Putamen (tissue), 1 donor: ENCODE measurements around the gene NARF.

Source experiments
- DNase-seq: peaks from one replicate; pipeline ENCODE4 v3.0.0-alpha.2; 2016; ENCODE audit warnings: low spot score

NARF gene

GRCh38 chr17:82434216-82434565 lies 24.4 kb upstream of the NARF start:
- no peak for DNase-seq

- no peak for DNase-seq
Observed at GRCh38 chr17:82435103-82435502, 23.4 kb upstream of the NARF start.

GRCh38 chr17:82435601-82436583 lies 22.6 kb upstream of the NARF start:
- DNase-seq, result no peak

DNA sequence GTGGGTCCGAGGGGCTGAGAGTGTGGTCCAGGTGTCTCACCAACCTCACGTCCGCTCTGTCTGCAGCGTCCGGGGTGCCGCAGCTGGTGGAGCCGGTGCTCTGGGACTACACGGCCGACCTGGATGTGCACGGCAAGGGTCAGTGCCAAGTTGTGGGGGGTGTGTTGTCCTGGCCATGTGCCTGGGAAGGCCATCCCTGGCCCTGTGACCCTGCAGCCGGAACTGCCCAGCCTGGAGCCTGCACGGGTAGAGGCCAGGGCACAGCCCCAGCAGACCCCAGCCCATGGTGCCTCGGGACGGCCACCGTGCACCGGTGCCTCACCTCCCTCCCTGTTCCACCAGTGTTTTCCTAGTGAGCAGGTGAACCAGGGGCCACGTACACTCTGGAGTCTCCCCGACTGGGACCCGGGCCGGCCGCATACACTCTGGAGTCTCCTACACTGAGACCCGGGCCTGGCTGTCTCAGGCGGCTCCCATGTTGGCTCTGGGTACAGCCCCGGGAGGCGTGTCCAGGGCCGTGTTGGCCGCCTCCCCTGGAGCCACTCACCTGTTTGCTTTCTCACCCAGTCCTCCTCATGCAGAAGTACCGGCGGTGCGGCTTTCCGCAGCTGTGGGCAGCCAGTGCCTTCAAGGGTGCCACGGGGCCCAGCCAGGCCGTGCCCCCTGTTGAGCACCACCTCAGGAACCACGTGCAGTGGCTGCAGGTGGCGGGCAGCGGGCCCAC lies 21.8 kb upstream of the NARF start:
- no peak for DNase-seq

- DNase-seq, result no peak
Observed at GRCh38 chr17:82437325-82437668, 21.2 kb upstream of the NARF start.

DNA sequence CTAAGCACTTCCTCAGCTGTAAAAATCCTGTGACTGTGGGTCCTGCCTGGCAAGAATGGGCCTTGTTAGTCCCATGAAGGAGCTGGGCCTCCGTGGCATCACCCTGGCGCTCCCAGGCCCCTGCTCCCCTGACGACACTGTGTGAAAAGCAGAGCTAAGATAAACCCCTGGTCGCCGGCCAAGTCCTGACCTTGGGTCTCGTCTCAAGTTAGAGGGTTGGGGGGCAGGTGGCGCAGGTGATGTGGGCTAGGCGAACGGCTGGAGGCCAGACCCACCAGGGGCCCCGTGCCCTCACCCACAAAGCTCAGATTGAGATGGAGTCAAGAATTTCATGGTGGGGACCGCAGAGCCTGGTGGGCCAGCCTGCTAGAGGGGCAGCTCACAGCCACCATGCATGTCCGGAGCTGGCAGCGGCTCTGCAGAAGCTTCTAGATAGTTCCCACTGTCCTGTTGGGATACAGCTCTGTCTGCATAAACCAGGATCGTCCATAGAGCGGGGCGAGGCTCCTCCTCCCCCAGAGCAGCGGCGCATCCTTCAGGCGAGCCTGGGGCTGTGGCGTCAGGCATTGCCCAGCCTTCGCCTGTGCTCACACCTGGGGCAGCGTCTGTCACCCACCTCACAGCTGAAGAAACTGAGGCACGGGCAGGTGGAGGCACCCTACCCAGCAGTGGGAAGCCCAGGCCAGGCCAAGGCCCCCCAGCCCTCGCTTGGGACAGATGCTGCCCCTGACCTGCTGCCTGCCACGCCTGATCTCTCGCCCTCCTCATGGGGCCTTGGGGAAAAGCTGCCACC lies 19.9 kb upstream of the NARF start:
- no peak for DNase-seq

DNA sequence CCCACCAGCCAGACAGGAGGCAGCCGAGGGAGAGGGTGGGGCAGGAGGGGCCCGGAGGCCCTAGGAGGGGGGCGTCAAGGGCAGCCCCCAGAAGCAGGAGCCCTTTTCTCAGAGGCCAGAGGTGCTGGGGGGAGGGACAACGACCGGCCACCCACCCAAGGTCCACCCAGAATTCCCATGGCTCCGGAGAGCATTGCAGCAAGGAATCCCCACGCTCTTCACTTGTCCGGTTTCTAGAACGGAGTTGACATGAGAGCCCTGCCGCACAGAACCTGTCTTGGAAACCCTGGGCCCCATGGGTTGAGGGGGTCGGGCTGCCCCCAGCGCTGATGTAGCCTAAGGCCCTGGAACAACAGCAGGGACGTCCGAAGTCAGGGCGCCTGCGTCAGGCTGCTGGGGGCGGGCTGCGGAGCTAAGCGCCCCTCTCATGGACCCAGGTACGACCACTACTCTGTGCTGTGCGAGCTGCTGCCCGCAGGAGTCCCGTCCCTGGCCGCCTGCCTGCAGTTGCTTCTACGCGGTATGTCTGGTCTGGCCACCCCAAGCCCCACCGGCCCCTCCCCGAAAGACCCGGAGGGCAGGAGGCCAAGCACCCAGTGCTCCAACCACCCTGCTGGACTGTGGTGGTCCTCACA lies 19.2 kb upstream of the NARF start:
- DNase-seq, result no peak

DNA sequence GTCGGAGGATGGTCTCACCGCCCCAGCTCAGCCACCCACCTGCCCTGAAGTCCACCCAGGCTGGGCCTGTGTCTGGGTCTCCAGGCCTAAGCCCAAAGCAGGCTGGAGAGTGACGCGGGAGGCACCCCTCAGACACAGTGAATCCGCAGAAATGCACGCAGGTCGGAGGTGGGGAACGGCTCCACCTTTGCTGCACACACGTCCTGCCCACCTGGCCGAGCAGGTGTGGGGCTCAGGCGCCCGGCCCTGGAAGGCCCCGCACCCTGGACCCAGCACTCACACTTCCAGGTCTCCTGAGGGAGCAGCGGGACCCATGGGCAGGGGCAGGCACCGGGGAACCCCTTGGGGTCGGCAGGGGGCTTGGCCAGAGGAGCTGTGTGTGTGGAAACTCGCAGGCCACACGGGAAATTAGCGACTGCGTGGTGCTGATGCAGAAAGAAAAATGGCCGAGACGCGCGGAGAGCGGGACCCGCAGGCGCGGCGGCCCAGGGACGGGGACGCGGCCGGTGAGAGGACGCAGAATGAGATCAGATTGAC lies 18.6 kb upstream of the NARF start:
- no peak for DNase-seq

DNA sequence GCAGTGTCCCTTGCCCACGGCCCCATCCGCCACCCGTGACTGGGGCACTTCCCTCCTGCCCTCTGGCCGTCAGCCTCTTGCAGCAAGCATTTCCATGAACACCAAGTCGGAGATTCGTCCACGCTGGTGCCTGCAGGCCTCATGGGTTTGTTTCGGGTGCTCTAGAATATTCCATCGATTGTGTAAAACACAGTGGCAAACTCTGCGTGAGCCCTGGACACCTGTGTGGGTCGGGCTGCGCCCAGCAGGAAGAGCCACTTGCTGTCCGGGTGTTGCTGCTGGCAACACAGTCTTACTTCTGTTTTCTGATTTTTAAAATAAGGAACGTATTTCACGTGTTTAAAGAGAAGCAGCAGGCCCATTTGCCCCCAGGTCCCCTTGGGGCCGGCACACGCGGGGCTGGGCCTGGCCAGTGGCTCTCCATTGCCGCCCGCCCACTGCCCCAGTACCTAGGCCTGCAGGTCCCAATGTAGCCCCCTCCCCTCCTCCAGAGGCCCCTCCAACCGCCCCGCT lies 18.0 kb upstream of the NARF start:
- DNase-seq, result no peak

DNA sequence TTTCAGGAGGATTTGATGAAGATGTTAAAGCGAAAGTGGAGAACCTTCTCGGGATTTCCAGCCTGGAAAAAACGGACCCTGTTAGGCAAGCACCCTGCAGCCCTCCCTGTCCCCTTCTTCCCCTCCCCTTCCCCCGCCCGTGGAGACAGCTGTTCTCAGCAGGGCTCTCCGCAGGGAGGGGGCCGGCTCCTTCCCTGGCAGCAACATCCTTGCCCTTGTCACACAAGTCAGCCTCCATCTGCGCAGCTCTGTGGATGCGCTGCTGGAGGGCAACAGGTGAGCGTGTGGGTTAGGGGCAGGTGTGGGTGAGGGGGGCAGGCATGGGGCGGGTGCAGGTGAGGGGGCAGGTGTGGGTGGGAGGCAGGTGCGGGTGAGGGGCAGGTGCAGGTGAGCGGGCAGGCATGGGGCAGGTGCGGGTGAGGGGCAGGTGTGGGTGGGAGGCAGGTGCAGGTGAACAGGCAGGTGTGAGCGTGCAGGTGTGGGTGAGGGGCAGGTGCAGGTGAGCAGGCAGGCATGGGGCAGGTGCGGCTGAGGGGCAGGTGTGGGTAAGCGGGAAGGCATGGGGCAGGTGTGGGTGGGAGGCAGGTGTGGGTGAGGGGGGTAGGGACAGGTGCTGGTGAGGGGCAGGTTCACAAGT lies 17.4 kb upstream of the NARF start:
- no peak for DNase-seq

- no peak for DNase-seq
Observed at GRCh38 chr17:82441691-82442487, 16.7 kb upstream of the NARF start.

- no peak for DNase-seq
Observed at GRCh38 chr17:82442643-82443464, 15.7 kb upstream of the NARF start.

GRCh38 chr17:82443465-82444283 lies 14.9 kb upstream of the NARF start:
- DNase-seq, result no peak

DNA sequence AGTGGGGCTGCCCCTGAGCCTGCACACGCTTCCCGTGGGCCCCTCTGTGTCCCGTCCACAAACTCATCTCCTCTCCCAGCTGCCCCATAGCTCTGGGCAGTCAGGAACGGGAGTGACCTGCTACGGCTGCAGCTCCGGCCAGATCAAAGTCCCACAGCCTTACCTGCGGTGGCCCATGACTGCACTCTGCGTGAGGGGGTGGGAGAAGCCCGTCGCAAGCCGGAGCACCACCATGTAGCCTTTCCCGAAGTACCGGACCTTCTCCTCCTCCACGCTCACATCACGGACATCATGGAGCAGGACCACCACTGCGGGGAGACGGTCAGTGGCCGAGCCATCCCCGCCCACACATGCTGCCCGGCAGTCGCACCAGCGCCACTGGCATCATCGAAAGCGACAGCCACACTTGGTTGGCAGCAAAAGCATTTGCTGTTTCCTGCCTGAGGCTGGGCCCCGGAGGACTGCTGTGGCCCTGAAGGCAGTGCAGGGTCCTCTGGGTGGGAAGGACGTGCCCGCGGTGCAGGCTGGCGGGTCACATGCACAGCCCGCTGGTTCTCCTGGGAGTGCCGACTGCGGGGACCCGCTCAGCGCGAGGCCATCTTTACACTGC lies 14.2 kb upstream of the NARF start:
- DNase-seq, result no peak

DNA sequence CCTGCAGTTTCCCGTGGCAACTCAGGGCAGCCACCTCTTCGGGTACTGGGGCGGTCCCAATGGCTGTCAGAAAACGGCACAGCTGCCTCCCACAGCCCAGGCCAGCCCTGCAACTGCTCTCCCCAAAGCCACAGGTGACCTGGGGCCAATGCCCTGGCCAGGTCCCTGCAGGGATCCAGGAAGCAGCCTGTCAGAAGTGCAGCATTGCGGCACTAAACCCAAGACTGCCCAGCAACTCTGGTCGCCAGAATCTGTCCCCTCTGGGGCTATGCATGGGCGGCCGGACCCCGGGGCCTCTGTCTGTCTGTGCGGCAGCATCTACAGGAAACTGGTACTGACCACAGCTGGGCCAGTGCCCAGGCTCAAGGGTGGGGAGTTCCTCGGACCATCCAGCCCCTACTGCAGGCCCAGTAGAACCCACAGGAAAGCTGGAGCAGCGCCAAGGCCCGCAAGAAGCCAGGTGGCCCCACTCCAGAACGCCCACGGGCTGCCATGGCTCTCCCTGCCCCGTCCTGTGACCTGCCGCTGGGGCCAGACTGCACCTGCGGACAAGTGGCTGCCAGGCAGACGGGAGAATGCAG lies 13.5 kb upstream of the NARF start:
- DNase-seq, result no peak

- DNase-seq, result no peak
Observed at GRCh38 chr17:82445542-82445941, 13.0 kb upstream of the NARF start.

DNA sequence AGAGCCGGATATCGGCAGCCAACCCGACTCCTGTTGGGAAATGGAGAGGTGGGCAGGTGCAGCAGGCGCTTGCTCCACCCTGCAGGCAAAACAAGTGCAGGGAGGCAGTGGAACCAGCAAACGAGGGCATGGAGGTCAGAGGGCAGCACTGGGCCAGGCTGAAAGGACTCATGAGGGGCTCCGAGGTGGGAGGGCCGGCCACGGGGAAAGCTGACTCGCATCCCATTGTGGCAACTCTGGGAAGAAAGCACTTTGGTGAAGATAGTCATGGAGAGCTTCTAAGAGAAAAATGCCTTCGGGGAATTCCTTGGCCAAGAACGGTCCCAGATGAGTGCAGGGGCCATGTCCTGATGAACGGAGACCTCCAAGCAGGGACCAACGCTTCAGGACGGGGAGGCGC lies 12.4 kb upstream of the NARF start:
- DNase-seq, result no peak

GRCh38 chr17:82446649-82447048 lies 11.9 kb upstream of the NARF start:
- DNase-seq, result no peak
